COR-L47 (cell line): ENCODE measurements around the gene MEX3B.
"Not testable (repeated sequence)": the region's sequence is repeated elsewhere in the genome, so short reads cannot be mapped to it uniquely, and the experiment has no call there.

Experiments used
- DNase-seq: peaks from one replicate; lab custom pipeline; 2025; lab: John Stamatoyannopoulos, UW

Gene MEX3B

DNA sequence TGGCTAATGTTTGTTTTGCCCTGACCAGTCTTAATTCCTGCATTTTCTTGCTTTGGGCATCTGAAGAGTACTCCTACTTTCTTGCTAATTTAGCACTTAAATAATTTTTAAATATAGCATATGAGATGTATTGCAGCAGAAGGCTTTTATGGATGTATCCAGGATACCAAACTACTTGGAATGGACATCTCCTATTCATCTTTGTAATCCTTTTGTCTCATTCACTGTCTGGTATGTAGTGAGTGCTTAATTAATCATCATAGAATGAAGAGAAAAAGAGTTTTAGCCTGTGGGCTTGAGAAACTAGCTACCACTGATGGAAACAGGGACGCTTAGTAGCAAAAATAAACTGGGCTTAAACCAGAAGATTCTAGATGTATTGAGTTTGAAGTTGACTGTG is 40.6 kb downstream of the MEX3B start:
- no peak for DNase-seq

DNA sequence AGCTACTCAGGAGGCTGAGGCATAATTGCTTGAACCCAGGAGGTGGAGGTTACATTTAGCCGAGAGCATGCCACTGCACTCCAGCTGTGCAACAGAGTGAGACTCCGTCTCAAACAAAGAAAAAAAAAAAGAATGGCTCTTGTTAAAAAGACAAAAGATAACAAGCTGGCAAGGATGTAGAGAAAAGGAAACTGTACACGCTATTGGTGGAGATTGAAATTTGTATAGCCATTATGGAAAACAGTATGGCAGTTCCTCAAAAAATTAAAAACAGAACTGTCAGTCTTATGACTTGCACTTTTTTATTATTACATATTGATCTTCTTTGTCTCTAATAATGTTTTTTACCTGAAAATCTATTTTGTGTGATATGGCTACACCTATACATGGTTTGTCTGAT is 41.9 kb downstream of the MEX3B start:
- no peak for DNase-seq

DNA sequence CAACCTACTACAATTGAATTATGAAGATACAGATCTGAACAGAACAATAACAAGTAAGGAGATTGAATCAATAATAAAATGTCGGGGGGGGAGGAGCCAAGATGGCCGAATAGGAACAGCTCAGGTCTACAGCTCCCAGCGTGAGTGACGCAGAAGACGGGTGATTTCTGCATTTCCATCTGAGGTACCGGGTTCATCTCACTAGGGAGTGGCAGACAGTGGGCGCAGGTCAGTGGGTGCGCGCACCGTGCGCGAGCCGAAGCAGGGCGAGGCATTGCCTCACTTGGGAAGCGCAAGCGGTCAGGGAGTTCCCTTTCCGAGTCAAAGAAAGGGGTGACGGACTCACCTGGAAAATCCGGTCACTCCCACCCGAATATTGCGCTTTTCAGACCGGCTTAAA is 50.7 kb downstream of the MEX3B start:
- DNase-seq, result not testable (repeated sequence)

DNA sequence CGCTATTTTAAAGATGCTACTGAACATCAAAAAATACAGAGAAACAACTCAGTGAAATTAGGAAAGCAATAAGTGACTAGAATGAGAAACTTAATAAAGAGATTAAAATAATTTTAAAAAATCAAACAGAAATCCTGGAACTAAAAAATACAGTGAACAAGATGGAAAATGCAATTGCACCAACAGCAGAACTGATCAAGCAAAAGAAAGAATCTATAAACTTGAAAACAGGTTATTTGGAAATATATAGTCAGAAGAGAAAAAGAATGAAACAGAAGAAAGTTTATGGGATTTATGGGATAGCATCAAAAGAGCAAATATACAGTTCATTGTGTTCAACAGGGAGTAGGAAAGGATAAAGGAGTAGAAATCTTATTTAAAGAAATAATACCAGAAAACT is 53.3 kb downstream of the MEX3B start:
- no peak for DNase-seq
